Middle frontal gyrus (tissue), 1 donor: ENCODE data around the gene AOPEP.

ENCODE experiments used
- DNase-seq: peaks from one replicate; pipeline ENCODE4 v3.0.0-alpha.2; 2015; ENCODE audit warnings: low spot score; ENCODE audit errors: extremely low spot score

The AOPEP gene

DNA sequence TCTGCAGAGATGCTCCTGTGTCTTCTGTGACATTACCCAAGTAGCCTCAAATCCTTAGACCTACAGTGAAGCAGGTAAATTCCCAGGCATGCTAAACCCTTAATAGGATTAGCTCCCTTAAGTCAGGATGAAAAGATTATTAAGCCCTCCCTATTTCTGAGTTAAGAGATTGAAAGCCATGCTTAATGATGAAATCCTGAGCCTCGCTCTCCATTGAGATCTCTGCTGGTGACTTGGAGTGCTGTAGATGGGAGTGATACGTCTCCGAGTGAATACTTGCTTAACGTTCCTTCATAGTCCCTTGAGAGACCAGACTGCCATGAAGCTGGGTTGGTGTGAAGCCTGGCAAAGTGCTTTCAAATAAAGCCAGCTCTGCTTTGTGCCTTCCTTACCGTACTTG lies 34.2 kb downstream of the AOPEP start:
- DNase-seq, result no peak

DNA sequence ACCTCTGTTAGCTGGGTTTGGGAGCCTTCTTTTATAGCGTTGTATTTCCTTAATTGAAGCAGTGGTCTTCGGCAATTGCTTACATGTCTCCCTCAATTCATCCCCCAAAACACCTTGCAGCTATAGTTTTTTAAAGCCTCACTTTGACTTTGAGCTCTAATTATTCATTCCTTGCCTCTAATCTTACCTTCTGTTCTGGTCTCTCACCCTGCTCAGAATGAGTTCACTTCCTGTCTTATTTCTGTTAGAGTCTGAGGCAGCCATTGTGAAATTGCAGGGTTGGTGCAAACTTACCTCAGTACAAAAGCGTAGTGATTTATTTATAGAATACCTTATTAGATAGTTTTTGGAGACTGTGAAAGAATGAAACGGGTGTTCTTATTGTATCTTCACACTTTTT lies 35.0 kb downstream of the AOPEP start:
- no peak for DNase-seq

- DNase-seq, result no peak
Measured at GRCh38 chr9:94767331-94768072, 41.0 kb downstream of the AOPEP start.

DNA sequence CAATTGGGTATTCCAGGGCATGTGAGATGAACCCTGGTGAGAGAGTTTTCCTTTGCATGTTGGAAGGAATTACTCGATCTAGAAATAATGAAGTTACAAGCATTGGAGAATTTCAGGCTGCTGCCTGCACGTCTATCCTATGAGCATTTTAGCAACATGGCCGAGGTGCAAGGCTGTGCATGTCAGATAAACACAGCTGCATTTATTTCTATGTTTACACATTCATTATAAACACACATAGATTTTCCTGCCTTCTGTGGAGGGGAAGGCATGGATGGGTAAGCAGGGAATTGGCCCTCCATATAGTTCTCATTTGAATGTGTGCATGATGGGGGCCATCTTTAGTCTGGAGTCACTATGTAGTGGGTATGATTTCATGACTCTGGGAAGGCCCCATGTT lies 42.3 kb downstream of the AOPEP start:
- DNase-seq, result no peak

DNA sequence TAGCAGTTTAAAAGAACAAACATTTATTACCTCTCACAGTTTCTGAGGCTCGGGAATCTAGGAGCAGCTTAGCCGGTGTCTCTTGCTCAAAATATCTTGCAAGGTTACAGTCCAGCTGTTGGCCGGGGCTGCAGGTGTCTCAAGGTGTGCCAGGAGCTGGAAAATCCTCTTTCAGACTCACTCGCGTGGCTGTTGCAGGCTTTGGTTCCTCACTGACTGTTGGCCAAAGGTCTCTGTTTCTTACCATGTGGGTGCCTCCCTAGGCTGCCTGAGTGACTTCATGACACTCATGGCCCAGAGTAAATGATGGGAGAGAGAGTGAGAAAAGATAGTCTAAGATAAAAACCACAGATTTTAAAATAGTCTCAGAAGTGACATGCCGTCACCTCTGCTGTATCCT lies 43.8 kb downstream of the AOPEP start:
- DNase-seq, result no peak

- no peak for DNase-seq
Measured at GRCh38 chr9:94771096-94771495, 44.6 kb downstream of the AOPEP start.

DNA sequence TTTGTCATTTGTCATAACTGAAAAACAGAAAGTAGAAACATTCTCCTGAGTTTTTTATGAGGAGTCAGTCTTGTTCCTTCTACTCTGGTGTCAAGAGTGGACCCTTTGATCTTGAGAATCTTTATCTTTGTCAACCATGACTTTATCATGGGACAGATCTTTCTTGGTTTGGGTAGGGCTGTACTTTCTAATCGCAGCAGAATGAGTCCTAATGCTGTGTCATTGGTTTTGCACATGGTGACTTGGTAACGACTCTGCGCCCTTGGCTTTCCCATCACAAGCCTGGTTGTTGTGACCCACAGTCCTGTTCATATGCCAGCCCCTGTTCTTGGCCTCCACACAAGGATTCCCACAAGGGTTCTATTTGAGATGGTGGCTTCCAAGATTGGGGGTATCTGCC lies 45.6 kb downstream of the AOPEP start:
- DNase-seq, result no peak

DNA sequence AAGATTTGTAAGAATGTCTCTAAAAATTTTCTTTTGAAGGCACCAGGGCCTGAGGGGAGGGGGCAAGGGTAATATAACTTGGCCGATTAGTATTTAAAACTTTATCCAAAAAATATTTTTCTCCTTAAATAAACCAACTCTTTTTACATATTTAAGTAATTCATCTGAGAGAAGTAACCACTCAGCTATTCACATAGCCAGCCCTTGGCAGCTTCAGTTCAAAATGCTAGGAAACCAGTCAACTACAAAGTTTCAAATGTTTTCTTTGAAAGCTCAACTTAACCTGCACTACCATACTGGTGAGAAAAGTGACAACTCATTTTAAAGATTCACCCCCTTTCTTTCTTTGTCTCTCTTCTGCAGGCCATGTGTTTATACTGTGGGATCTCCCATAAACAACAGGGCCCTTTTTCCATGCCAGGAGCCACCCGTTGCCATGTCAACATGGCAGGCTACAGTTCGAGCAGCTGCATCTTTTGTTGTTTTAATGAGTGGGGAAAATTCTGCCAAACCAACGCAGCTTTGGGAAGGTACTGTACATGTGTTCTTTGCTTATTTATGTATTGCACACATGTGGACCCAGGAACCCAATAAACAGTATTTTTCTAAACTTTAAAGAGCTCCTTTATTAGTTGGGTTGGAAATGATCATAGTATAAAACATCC lies 46.3 kb downstream of the AOPEP start:
- peak; percentile 66 for DNase-seq

DNA sequence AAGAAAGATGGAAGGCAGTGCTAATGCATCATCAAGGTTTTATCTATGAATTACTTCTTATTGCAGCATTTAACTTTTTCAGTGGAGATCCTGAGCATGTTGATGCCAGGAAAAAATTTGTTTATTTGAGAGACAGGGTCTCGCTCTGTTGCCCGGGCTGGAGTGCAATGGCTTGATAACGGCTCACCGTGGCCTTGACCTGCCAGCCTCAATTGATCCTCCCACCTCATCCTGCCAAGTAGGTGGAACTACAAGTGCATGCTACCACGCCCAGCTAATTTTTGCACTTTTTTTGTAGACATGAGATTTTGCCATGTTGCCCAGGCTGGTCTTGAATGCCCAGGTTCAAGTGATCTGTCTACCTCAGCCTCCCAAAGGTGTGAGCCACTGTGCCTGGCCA lies 47.2 kb downstream of the AOPEP start:
- no peak for DNase-seq

DNA sequence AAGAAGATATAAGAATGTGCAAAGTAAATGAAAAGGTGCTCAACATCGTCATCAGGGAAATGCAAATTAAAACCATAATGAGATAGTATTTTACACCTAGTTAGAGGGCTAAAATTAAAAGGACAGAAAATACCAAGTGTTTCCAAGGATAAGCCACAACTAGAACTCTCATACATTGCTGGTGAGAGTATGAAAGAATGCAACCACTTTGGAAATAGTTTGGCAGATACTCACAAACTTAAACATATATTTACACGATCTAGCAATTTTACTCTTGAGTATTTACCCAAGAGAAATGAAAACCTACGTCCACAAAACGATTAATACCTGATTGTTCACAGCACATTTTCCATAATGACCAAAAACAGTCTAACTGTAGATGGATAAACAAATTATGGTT lies 51.5 kb downstream of the AOPEP start:
- no peak for DNase-seq

DNA sequence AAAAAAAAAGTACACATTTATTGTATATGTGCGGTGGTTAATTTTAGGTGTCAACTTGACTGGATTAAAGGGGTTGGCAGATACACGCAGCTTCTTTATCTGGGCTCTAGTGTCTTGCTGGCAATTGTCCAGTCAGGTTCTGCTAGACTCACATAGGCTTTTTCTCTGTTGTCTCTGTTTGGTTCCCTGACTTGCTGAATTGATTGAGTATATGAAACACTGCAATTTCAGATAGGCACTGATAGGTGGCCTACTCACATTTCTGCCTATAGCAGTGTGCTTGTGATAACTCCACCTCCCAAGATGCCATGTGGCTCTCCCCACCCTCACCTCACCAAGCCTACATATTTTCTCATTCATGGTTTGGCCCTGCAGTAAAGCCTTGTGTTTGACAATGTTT lies 52.5 kb downstream of the AOPEP start:
- DNase-seq, result no peak

- no peak for DNase-seq
Measured at GRCh38 chr9:94779693-94780290, 53.3 kb downstream of the AOPEP start.

DNA sequence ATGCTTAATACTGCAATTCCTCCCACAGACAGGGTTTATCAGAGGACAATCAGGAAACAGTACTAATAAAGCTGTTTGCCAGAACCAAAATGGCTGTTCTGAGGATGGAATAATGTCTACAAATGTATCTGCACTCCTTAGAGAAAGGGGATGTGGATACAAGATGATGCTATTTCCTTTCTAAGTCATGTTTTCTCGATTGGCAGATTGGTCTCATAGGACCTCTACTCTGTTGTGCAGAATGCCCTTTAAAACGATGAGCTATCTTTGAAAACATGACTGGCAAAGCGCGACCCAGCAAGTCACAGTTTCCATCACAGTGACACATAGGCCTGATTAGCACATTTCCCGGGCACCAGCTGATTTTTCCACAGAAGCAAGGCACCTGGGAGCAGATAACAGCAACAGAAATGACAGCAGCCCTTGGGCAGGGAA lies 54.0 kb downstream of the AOPEP start:
- DNase-seq, result no peak

DNA sequence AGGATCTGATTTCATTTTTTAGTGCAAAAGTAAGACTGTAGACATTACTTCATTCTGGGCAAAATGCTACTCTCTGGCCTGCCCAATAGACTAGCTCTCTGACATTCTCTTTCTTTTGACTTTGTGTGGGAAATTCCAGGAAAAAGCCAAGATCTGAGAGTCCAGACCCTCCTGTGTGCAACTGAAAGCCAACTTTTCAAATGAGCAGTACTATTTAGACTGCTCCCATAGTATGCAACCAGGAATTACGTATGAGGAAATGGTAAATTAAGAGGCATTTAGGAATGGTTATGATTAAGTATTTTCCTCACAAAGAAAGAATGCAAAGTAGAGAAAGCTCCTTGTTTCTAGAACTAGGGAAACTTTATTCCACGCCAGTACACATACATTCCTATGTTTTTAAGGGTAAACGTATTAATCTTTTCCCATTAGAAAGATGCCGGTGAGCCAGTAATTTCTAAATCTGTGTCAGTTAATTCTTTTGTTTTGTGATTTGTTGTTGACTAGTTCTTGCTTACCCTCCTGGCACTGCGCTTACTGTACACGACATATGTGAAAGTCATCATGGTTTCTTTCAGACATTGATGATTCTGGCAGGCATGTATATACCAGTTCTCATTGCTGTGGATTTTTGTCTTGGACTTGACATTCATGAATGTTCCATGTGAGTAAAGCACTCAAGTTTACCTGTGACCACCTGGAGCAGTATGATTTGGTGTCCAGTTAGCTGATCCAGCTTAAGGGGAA lies 56.0 kb downstream of the AOPEP start:
- no peak for DNase-seq

DNA sequence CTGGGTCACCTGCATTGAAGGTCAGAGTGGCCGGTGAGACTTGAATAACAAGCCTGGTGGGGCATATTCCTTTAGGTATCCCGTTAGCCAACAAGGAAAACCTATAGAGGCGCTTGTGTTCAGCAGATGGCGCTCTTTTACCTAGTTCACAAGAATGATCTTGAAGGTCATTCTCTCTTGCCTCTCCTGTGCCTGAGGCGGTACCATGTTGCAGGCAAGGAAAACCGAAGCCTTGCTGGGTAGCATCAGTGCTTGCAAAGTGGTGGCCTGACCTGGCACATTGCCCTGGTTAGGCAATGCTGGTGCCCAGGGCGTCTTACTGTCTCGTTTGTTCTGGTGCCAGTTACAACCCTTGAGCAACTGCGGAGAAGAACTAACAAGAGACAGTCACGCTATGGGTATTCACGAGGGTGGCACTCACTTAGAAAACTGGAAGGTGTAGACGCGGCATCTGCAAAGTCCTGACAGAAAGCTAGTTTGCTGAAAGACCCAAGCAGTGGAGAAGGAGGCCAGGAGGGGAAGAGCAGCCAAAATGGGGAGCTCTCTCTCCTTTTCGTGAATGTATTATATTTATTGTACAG lies 56.7 kb downstream of the AOPEP start:
- peak; percentile 52 for DNase-seq

DNA sequence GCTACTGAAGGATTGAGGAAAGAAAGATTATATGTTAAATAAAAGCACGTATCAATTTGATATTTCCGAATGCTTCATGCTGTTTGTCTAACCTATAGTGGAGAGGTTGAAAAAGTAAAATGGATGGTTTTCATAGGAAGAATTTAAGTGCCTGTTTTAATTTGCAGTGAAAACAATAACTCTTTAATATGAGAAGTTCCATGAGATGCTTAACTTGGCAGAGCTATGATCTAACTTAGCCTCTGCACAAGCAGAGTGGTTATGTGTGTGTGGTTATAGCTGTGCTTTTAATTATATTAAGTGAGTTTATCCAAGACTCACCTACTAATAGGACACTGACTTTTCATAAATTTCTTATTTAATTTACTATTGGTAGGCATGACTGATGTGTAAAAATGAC lies 57.4 kb downstream of the AOPEP start:
- DNase-seq, result no peak

GRCh38 chr9:94785215-94786169 lies 59.0 kb downstream of the AOPEP start:
- DNase-seq, result no peak

DNA sequence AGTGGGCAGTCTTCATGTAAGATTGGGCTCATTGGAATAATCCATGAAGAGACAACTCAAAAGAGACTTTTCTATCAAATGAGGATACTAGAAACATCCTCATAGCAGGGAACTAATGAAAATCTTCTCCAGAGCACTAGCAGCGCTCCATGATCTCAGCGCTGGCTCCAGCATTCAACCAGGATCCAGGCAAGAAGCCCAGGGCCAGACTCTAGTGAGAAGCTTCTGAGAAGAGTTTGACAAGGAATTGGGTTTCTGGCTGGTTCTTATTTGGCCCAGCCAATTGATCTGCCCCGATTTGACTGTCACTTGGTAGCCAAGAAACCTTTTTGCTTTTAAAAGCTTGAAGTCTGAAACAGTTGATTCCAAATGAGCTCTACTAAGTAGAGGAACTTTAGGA lies 60.1 kb downstream of the AOPEP start:
- no peak for DNase-seq

GRCh38 chr9:94787266-94787665 lies 60.8 kb downstream of the AOPEP start:
- no peak for DNase-seq

- no peak for DNase-seq
Measured at GRCh38 chr9:94788570-94789105, 62.1 kb downstream of the AOPEP start.
